Heart left ventricle (tissue), 16 donors: ENCODE measurements around the gene KCTD5. TPM values are rescaled to one million over a fixed set of nuclear protein-coding genes. Genes with fewer than 3 reads are reported as not detected.

Experiments used
- ATAC-seq, 4 donors: fragments of 200-7000 bp; cut with Tn5 transposase; one replicate each; pipeline ENCODE4 v1.9.1; 2020 to 2022; ENCODE audit warnings: moderate library complexity in 4 of 4, mild to moderate bottlenecking in 3 of 4, moderate number of reproducible peaks in 1 of 4
- DNase-seq, 5 donors: peaks; one replicate each; pipeline ENCODE4 v3.0.0-alpha.2; 2020
- H3K27ac ChIP-seq, 12 donors: fragments of 200-600 bp; sonication (generic) in 4 of 12; one replicate each; pipeline versions ENCODE4 v1.5.0 to v1.8.0; 2016 to 2022; ENCODE audit warnings: mild to moderate bottlenecking in 2 of 12
- H3K27me3 ChIP-seq, 9 donors: fragments of 200-600 bp; sonication (generic) in 2 of 9; one replicate each; pipeline versions ENCODE4 v1.5.1 to v1.8.0; 2016 to 2022; ENCODE audit warnings: mild to moderate bottlenecking in 3 of 9
- H3K36me3 ChIP-seq, 9 donors: fragments of 200-600 bp; sonication (generic) in 2 of 9; one replicate each; pipeline versions ENCODE4 v1.5.0 to v1.8.0; 2018 to 2022; ENCODE audit warnings: mild to moderate bottlenecking in 2 of 9
- H3K4me1 ChIP-seq, 12 donors: fragments of 200-600 bp; sonication (generic) in 4 of 12; one replicate each; pipeline versions ENCODE4 v1.5.0 to v1.8.0; 2016 to 2022; ENCODE audit warnings: mild to moderate bottlenecking in 3 of 12
- H3K4me3 ChIP-seq, 12 donors: fragments of 200-600 bp; sonication (generic) in 4 of 12; one replicate each; pipeline versions ENCODE4 v1.5.0 to v1.8.0; 2017 to 2022; ENCODE audit warnings: mild to moderate bottlenecking in 9 of 12, moderate library complexity in 4 of 12
- H3K9me3 ChIP-seq, 12 donors: fragments of 200-600 bp; sonication (generic) in 4 of 12; one replicate each; pipeline versions ENCODE4 v1.5.0 to v1.8.0; 2016 to 2022; ENCODE audit warnings: mild to moderate bottlenecking in 1 of 12
- POLR2A ChIP-seq, 2 donors: fragments of 450-650 bp; IDR thresholded peaks; one replicate each; pipeline ENCODE4 v1.6.1; 2017; ENCODE audit warnings: antibody characterized with exemption in 2 of 2, mild to moderate bottlenecking in 2 of 2, moderate library complexity in 2 of 2
- WGBS, 4 donors: extraction: QIAGEN DNeasy Blood & Tissue Kit in 2 of 4; methylation state at CpG; one replicate each; pipeline versions ENCODE4 v1.1.5 to v1.1.7; 2013 to 2018; 5-methylcytosine and 5-hydroxymethylcytosine counted together
- intact Hi-C, 10 donors: fragments of 100-400 bp; cut with DNase I; formaldehyde crosslinking; loops; one replicate each; pipeline versions ENCODE4 v1.11.1 to v1.14.2; 2022
- polyA plus RNA-seq, 2 donors: library from polyadenylated mRNA; stranded (reverse); fragments of 200-250 nt; gene quantifications; one replicate each; pipeline ENCODE4 v1.2.3, GENCODE V29; 2013
- total RNA-seq, 9 donors: library from RNA; depleted of rRNA in 2 of 9; stranded (reverse); fragments of >200 nt in 2 of 9; fragmentation: NEBNext Ultra II Directional in 3 of 9; extraction: Animal tissue kit (Norgen Biotek cat#: 25700) in 3 of 9; gene quantifications; one replicate each; pipeline versions ENCODE4 v1.1.0 to v1.2.4, GENCODE V29; 2016 to 2023
- TF ChIP-seq, protein P1 (sequence below), 12 donors: fragments of 200-600 bp; sonication (generic) in 4 of 12; IDR thresholded peaks; one replicate each; pipeline versions ENCODE4 v1.5.0 to v1.8.0; 2018 to 2022; ENCODE audit warnings: antibody characterized with exemption in 12 of 12, mild to moderate bottlenecking in 5 of 12
- donor health status: ischemic (EF 13 %, LVEDD 7.1; RV severe dilation, severe dysfunction).
- donor health status: healthy with polysubstance abuse.
- donor health status: DM: no; HTN: yes; CAD: no.
- donor health status: DM: no; HTN: no; CAD: no.
- donor health status: ischemic (EF 25% LVEDD 6.9; RV normal size, moderate dysfunction).
- donor health status: ischemic (EF 25% LVEDD 5.7; RV mildly dilated, moderate dysfunction).
- donor health status: healthy.
- donor health status: DM: yes; HTN: yes; CAD: no.
- donor health status: ischemic (EF 35%, LVEDD 5.7; RV mildly dilated, moderate dysfunction).
- donor health status: nonischemic (EF 11% LVEDD 7.7; RV severe dilation, severe dysfunction).
- donor health status: DM: yes; HTN: yes; CAD: no.
- donor health status: PGD.
- donor health status: ischemic (EF 29% LVEDD 5.4; RV normal size, mild dysfunction).
- donor health status: nonischemic (EF 23%, LVEDD 6.1; RV moderate dilation, normal function).

KCTD5 gene
- total and polyA plus RNA-seq, 11 donors = 6.2 to 24.3 (median 11.1) TPM

DNA sequence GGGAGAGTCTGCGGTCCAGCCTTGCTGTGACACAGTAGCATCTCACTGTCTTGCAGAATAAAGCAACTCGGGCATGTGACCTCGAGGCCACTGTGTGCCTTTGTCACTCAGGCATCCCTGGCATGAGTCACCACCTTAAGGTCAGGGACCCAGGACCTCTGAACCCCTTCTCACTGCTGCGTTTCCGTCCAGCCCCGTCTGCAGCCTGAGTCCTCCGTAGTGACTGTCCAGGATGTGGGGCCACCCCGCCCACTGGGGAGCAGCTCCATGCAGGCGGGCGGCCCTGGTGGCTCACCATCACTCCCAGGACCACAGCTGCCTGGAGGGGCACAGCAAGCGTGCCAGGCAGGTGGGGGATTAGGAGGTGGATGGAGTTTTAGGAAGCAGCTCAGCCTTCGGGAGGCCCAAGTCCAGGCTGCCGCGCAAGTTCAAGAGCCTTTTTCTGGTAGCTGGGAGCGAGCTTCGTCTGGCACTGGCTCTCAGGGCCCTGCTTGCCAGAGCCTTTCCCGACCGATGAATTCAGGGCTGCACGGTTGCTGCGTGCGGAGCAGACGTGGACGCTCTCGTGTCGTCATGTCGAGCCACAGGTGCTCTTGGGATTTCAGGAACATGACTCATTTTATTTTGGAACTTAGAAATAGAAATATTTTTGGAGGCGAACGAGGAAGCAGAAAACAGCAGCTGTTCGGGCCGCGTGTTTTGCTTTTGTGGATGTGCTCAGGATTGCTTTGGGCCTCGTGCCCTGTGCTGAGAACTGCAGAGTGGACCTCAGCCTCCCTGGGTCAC is 16.8 kb downstream of the KCTD5 start:
- H3K27me3 ChIP-seq = no peaks in the 10 kb centered on the region
- peaks cover 0 to 76% (median 63%) of the 10 kb centered on the region in 9 donors for H3K36me3 ChIP-seq
- no peaks in the 10 kb centered on the region for H3K9me3 ChIP-seq
- ATAC-seq (peak in 1 of 4 donors; percentile 17), DNase-seq (no peak)
- intact Hi-C loops = loop anchor here in 1 of 10 donors (10.0 kb wide), 1 partner anchor 56 kb away; the partner anchor contains the start of gene SRRM2
- WGBS, 4 donors = 81 to 88% (median 87%) methylated on average over 31 to 32 of the region's 32 CpGs
- H3K4me1 ChIP-seq = peaks cover 0 to 13% (median 9%) of the 10 kb centered on the region in 12 donors
- H3K27ac ChIP-seq = peak overlapping the region in 1 of 12 donors; percentile 42
- H3K4me3 ChIP-seq = no peak overlapping the region
- TF ChIP-seq, protein P1, sequence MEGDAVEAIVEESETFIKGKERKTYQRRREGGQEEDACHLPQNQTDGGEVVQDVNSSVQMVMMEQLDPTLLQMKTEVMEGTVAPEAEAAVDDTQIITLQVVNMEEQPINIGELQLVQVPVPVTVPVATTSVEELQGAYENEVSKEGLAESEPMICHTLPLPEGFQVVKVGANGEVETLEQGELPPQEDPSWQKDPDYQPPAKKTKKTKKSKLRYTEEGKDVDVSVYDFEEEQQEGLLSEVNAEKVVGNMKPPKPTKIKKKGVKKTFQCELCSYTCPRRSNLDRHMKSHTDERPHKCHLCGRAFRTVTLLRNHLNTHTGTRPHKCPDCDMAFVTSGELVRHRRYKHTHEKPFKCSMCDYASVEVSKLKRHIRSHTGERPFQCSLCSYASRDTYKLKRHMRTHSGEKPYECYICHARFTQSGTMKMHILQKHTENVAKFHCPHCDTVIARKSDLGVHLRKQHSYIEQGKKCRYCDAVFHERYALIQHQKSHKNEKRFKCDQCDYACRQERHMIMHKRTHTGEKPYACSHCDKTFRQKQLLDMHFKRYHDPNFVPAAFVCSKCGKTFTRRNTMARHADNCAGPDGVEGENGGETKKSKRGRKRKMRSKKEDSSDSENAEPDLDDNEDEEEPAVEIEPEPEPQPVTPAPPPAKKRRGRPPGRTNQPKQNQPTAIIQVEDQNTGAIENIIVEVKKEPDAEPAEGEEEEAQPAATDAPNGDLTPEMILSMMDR (IDR thresholded peaks at IDR 0.05) = no peak
- no peak for TF ChIP-seq POLR2A (IDR thresholded peaks at IDR 0.05)

DNA sequence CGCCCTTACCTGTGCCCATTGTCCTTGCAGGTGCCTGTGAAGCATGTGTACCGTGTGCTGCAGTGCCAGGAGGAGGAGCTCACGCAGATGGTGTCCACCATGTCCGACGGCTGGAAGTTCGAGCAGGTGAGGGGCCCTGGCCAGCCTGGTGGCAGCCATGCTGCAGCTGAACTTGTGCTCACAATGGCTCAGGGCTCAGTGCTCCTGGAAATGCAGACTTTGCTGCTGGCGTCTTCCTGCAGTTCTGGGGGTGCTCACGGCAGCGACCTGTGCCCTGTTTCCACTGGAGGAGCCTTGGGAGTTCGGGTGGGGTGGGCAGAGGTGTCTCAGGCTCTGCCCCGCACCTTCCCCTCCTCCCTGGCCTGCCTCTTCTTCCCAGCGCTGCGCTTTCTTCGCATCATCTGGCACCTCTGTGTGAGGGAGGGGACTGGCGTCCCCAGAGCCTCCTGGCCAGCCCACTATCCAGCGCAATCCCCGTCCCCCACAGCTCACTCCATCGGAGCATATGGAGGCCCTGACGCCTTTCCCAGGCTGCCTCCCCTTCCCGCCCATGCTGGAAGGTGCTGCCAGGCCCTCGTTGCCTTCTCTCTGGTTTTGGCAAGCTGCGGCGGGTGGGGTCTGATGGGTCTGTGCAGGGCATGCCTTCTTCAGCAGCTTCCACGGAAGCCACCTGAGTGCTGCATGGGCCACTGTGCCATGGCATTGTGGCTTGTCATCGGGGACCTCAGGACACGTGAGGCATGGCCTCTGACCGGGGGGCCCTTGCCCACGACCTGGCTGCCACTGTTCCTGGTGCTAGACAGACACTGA is 17.7 kb downstream of the KCTD5 start:
- WGBS, 4 donors = 89 to 92% (median 90%) methylated on average over 18 to 28 of the region's 28 CpGs
- H3K4me1 ChIP-seq = peaks cover 0 to 22% (median 11%) of the 10 kb centered on the region in 12 donors
- H3K27me3 ChIP-seq = no peaks in the 10 kb centered on the region
- intact Hi-C loops = loop anchor here in 1 of 10 donors (10.0 kb wide), 1 partner anchor 55 kb away; the partner anchor contains the start of gene SRRM2
- no peaks in the 10 kb centered on the region for H3K9me3 ChIP-seq
- peak overlapping the region in 1 of 12 donors; percentile 42 for H3K27ac ChIP-seq
- peaks cover 0 to 85% (median 63%) of the 10 kb centered on the region in 9 donors for H3K36me3 ChIP-seq
- DNase-seq = no peak
- TF ChIP-seq POLR2A (IDR thresholded peaks at IDR 0.05) = no peak
- TF ChIP-seq, protein P1 (IDR thresholded peaks at IDR 0.05) = no peak
- no peak overlapping the region for H3K4me3 ChIP-seq
- ATAC-seq = no peak

DNA sequence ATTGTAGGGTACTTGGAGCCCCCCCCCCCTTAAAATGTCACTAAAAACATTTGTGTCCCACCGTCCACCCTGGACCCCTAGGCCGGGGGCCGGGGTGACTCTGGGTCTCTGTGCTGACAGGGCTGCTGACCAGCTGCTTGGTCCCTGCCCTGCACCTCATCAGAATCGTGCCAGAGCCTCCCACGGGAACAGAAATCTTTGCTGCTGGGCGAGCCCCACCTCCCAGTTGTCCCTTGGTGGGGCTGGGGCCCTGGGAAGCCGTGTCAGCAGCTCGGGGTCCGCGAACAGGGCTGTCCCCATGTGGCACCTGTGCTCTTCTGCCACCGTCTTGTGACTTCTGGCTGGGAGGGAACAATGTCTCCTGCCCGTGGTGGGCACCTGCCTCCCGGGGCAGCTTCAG is 18.5 kb downstream of the KCTD5 start:
- Histone ChIP-seq H3K27ac (no peak overlapping the region), H3K4me1 (peaks cover 0 to 24% (median 11%) of the 10 kb centered on the region in 12 donors), H3K9me3 (no peaks in the 10 kb centered on the region), H3K27me3 (no peaks in the 10 kb centered on the region), H3K4me3 (no peak overlapping the region), H3K36me3 (peaks cover 0 to 93% (median 70%) of the 10 kb centered on the region in 9 donors)
- ATAC-seq (no peak), DNase-seq (no peak)
- WGBS, 4 donors = 86 to 90% (median 90%) methylated on average over 5 to 13 of the region's 13 CpGs
- TF ChIP-seq POLR2A (IDR thresholded peaks at IDR 0.05) = no peak
- TF ChIP-seq, protein P1 (IDR thresholded peaks at IDR 0.05) = no peak
- intact Hi-C loops = no loop called here

DNA sequence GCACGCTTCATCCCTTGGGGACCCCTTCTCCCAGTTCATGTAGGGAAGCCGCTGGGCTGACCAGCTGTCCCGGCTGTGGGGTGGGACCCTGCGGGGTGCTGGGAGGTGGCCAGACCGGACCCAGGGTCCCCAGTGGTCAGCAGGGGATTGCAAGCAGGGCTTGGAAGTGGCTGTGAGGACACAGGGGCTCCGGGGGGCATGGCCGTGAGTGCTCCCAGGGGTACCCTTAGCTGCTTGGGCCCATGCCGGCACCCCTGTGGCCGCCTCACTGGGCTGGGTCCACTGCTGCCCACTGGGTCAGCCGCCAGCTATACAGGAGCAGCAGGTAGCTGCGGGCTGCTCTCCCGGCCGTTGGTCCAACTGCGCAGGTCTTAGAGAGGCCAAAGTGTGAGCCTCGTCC is 18.9 kb downstream of the KCTD5 start:
- DNase-seq = peak in 1 of 5 donors; percentile 55

More for the DNA sequence above, 18.9 kb downstream of the KCTD5 start:
- Histone ChIP-seq H3K27me3 (no peaks in the 10 kb centered on the region), H3K36me3 (peaks cover 0 to 98% (median 70%) of the 10 kb centered on the region in 9 donors), H3K9me3 (no peaks in the 10 kb centered on the region), H3K4me1 (peaks cover 0 to 24% (median 11%) of the 10 kb centered on the region in 12 donors), H3K4me3 (no peak overlapping the region), H3K27ac (no peak overlapping the region)
- intact Hi-C loops = no loop called here
- TF ChIP-seq POLR2A (IDR thresholded peaks at IDR 0.05) = no peak
- TF ChIP-seq, protein P1 (IDR thresholded peaks at IDR 0.05) = no peak
- no peak for ATAC-seq
- WGBS, 4 donors = 95 to 96% (median 95%) methylated on average over 9 to 15 of the region's 15 CpGs
